Occipital lobe (tissue), 2 donors: ENCODE measurements around the gene DPH2. TPM values are rescaled to one million over a fixed set of nuclear protein-coding genes. Genes with fewer than 3 reads are reported as not detected.

Source experiments
- DNase-seq: peaks from one replicate; lab custom pipeline; 2025; lab: John Stamatoyannopoulos, UW
- total RNA-seq: library from RNA; depleted of rRNA; stranded (reverse); fragments of >200 nt; gene quantifications from one replicate; pipeline ENCODE4 v1.2.3, GENCODE V29; 2014

Gene DPH2
- total RNA-seq, 1 donor from 2014 or later = 15.9 TPM

DNA sequence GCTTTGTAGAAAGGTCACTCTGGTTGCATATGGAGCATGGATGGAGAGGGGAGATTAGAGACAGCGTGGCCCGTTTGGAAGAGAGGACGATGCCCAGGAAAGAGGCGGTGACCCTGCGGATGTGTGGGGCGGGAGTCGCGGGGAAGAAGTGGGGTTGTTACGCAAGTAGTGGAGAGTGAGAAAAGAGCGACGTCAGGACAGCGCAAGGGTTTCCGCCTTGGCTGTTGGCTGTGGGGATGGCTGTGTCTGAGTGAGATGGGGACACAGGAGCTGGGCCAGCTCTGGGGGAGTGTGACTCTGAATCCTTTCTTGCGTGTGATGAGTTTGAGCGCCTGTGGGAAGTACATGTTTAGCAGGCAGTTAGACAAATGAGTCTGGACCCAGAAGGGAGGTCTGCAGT lies 13.0 kb downstream of the DPH2 start:
- peak; percentile 64 for DNase-seq

DNA sequence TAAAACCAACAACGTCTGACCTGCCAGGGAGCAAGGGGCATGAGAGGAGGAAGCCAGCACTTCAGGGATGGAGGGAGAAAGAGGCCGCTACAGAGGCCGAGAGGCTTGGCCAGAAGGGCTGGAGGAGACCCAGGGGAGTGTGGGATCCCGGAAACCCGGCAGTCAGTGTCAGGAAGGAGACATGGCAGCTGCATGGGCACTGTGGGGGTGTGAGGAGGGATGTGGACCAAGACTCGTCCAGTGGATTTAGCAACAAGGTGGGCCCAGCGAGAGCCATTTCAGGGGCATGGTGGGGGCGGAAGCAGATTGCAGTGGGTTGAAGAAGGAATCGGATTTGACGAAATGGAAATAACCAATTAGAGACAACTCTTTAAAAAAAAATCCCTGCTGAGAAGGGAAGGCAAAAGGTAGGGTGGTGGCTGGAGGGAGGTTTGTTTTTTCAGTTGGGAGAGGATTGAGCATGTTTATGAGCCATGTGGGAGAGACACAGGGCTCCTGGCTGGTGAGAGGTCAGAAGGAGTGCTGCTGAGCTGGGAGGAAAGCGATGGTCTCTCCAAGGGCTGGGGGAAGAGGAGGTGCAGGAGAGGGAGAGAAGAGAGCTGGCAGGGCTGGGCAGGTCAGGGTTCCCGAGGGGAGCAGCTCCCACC lies 13.6 kb downstream of the DPH2 start:
- no peak for DNase-seq

DNA sequence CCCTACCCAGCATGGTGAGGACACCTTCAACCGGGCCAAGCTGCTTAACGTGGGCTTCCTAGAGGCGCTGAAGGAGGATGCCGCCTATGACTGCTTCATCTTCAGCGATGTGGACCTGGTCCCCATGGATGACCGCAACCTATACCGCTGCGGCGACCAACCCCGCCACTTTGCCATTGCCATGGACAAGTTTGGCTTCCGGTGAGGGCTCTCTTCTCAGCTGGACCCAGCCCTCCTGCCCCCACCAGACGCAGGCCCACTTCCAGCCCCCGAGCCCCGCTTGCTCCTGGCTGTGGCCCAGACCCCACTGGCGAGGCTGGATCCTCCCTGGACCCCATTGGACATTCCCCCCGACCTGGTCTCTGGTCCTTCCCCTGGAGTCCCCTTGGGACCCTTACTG lies 15.0 kb downstream of the DPH2 start:
- no peak for DNase-seq

DNA sequence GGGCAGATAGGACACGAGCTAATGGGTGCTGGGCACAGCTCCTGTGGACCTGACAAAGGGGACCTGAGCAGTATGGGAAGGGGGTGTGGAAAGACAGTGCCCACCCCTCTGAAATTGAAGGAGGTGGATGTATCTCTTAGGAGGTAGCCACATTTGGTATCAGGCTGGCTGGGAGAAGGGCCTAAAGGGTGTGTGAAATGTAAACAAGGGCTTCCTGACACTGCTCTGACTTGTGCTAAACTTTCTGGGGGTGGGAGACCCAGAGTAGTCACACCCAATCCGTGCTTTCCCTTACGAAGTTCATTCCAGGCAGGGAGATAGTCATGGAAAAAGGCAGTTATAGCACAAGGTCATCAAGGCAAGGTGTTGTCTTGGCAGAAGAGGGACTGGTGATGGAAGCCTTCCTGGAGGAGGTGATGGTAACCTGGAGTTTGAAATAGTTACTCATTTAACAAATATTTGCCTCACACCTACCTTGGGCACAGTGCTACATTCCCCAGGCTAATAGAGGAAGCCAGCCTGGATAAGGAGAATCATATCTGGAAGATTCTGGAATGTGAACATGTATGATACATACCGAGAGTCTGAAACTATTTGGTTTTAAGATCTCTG lies 16.3 kb downstream of the DPH2 start:
- DNase-seq = no peak

DNA sequence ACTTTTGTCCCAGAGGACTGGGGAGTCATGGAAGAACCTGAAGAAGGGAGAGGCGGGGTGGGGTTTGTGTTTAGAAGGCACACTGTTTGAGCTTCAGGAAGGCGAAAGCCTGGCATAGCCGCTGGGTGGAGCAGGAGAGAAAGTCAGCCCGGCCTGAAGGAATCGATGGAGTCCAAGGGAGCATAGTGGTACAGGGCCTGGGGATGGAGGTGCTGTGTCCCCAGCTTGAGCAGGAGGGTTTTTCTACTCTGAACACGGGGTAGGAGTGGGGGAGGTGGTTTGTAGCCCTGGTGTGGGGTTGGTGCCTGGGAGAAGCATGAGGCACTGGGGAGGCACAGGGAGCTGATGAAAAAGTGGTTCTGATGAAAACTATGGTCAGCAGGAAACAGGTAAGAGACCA lies 16.9 kb downstream of the DPH2 start:
- no peak for DNase-seq

DNA sequence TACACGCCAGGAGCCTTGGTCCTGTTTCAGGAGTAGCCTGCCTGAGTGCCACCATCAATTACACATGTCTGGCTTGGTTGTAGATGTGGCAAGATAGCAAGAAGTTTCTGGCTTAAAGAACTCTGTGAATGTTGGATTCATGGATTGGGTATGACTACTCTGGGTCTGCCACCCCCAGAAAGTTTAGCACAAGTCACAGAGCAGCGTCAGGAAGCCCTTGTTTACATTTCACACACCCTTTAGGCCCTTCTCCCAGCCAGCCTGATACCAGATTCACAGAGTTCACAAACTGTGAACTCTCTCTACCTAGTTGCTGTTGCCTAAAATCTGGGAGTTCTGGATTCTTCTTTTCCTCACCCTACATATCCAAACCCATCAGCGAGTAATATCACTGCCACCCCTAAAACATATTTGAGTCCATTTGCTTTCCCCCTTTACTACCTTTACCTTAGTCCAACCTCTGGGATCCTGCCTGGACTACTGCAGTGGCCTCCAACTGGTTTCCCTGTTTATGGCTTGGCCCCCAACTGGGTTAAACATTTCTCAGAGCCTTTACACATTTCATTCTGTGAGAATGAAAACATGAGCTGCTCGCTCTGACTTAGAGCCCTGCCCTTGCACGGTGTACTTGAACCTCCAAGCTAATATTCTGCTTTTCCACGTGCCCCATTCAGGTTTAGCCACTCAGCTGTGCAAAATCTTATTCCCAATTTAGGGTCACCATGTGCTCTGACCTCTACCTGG lies 17.5 kb downstream of the DPH2 start:
- no peak for DNase-seq

DNA sequence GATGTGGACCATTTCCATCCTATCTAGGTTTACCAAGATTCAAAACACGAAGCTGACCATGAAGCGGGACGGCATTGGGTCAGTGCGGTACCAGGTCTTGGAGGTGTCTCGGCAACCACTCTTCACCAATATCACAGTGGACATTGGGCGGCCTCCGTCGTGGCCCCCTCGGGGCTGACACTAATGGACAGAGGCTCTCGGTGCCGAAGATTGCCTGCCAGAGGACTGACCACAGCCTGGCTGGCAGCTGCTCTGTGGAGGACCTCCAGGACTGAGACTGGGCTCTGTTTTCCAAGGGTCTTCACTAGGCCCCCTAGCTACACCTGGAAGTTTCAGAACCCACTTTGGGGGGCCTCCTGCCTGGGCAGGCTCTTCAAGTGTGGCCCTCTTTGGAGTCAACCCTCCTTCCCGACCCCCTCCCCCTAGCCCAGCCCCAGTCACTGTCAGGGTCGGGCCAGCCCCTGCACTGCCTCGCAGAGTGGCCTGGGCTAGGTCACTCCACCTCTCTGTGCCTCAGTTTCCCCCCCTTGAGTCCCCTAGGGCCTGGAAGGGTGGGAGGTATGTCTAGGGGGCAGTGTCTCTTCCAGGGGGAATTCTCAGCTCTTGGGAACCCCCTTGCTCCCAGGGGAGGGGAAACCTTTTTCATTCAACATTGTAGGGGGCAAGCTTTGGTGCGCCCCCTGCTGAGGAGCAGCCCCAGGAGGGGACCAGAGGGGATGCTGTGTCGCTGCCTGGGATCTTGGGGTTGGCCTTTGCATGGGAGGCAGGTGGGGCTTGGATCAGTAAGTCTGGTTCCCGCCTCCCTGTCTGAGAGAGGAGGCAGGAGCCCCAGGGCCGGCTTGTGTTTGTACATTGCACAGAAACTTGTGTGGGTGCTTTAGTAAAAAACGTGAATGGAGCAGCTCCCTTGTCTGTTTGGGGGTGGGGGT lies 20.7 kb downstream of the DPH2 start:
- DNase-seq = no peak

DNA sequence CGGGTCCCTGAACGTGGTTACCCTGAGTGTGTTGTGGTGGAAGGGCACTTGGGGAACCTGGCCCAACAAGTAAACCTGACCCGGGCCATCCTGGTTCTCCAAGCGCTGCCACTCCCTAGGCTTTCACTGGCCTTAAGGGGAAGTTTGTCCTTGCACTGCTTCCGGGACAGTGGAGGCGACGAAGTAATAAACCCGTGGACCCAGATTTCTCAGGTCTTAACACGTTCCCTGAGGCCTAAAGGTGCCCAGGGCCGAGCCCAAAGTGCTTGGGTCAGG lies 21.3 kb downstream of the DPH2 start:
- no peak for DNase-seq

DNA sequence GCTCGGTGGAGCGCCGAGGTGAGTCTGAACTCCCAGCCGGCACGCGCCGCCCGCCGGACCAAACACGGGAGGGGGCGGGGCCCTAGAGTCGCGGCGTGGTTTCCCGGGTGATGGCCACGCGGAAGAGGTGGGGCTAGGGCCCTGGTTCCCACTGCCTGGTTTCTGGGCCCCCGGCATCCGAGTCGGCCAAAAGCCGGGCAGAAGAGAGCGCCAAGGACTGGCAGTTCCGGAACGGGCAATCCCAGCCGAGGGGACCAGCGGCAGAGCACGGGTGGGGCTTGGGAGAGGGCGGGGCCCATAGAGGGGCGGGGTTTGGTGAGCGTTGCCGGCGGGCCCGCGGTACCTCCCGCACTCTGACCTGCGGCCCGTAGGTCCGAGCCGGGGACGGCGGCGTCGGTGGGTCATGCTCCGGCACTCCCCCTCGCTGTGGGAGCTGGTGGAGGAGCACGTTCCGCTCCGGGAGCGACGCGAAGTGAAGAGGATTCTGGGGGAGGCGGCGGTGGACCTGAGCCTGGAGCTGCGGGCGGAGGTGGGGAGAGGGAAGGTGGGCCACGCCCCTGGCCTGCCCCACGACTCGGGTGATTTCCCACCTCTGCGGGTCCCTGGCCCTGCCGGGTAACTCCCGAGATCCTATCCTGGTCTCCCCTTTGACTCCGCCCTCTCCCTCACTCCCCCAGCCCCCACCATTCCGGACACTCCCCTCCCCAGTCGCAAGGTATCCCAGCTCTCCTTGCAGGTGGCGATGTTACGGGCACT lies 21.8 kb downstream of the DPH2 start, which contains the start of gene CCDC24:
TSS of gene CCDC24 (plus strand) at position 124 of the 756 bp plus-strand sequence. CDS start at position 404, 280 bp downstream.
- DNase-seq = peak; percentile 82

DNA sequence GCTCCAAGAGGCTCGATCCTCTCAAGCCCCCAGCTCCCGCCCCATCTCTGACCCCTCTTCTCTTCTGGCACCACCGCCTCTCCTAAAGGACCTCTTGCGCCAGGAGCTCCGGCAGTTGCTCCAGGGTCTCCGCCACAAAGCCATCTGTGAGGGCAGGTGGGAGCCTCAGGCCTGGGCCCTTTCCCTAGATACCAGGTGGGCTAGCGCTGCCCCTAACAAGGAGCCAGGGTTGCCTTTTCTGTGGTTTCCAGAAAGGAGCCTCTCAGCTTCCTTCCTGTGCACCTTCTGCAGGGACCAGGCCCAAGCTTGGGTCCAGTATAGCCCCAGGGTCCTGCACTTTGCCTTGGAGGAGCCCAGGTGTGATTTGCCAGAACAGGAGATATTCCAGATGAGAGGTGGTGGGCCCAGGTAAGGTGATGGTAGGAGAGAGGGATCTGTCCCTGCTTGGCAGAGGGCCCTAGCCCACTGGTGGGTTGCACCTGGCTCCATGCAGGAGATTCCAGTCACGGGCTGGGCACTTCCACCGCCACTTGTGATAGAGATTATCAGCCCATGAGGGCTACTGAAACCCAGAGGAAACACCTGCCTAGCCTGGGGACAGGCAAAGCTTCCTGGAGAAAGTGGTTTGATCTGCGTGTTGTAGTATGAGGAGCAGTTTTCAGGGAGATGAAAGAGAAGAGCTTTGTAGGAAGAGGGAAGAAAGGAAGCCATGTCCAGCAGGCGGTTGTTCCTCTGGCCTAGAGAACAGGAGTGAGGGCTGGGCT lies 22.6 kb downstream of the DPH2 start:
- DNase-seq = no peak

DNA sequence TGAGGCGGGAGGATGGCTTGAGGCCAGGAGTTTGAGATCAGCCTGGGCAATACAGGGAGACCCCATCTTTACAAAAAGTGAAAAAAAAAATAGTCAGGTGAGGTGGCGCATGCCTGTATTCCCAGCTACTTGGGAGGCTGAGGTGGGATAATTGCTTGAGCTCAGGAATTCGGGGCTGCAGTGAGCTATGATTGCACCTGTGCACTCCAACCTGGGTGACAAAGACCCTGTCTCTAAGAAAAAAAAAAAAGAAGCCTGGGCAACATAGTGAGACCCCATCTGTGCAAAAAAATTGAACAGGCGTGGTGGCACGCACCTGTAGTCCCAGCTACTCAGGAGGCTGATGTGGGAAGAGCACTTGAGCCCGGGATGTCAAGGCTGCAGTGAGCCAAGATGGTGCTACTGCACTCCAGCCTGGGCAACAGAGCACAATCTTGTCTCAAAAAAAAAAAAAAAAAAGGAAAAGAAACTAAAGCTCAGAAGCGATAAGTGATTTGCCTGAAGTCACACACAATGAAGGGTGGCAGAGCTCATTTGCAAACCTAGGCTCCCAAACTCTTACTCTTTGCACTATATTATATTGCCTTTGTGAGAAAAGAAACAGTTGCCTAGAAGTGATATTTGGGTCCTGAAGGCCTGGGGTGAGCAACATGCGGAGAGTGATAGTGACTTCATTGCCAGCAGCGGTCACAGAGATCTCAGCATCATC lies 23.6 kb downstream of the DPH2 start:
- DNase-seq = no peak

DNA sequence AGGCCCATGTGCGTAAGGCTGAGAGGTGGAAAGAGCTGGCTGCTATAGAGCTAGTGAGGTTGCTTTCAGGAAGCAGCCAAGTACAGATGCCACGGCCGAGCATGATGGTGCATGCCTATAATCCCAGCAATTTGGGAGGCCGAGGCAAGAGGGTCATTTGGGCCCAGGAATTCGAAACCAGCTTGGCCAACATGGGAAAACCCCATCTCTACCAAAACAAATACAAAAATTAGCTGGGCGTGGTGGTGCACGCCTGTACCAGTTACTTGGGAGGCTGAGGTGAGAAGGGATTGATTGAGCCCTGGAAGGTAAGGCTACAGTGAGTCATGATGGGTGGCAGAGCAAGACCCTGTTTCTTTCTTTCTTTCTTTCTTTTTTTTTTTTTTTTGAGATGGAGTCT lies 24.3 kb downstream of the DPH2 start:
- no peak for DNase-seq

DNA sequence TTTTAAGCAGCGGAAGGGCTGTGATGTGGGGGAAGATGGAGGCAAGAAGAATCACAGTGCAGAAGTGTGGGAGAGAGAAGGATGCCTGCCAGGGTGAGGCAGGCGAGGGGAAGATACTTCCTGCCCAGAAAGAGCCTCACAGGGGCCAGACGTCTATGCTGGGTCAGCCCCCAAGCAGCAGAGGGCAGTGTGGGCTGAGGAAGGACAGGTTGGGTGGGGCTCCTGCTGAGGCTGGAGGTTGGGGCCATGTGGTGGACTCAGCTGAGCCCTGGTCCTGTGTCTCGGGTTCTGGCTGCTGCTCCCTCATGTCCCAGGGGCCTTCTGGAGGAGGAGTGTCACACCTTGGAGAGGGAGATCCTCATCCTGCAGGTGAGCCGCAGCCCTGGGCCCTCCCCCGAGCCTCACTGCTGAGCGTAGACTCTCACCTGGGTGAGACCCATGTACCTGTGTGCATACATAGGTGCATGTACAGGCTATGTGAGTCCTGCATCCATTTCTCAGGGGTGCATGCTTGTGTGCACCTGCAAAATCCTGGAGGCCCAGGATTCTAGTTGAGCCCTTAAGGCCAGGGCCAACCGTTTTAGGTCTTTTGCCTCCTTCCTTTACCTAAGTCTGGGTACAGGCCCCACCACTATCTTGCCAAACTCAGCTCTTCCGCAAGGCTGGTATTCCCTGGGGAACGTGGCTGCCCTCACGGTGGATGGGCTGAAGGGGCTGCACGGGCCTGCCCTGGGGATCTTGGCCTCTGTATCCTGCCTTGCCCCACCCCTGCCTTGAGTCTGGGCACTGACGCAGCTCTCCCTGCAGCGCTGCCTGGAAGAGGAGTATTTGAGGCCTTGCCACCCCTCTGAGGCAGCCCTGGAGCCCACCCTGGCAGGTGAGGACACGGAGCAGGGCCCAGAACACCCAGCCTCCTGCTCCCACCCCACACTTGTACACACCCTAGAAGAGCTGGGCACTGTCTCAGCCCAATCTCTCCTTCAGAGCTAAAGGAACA lies 25.3 kb downstream of the DPH2 start:
- no peak for DNase-seq

DNA sequence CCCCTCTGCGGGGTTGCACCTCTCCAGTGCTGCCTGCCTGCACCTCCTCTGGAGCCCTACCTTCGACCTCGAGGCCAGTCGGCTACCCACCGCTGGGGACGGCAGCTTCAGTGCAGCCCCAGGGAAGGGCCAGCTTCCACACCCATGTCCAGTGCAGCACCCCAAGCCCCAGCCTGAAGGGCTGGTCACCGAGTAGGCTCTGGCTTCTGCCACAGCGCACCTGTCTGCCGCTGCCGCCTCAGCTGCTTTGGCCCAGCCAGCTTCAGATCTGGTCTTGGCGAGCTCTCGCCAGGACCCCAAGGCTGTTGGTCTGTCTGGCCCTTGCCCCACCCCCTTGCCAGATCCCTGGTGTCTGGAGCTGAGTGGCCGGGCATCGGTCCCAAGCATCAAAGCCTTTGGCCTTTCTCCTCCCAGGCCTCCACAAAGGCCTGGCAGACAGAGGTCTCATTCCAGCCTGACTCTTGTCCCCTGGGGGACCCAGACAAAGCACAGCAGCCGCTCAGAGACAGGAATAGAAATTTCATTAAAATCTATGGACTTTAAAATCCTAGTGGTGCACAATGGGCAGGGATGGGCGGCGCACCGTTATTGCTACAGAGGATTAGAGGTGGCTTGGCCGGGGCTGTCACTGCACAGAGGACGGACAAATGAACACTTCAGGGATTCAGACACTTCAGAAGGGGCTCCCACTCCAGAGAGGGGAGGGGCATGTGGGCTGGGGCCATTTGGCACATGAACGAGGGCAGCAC lies 26.3 kb downstream of the DPH2 start:
- DNase-seq = no peak

DNA sequence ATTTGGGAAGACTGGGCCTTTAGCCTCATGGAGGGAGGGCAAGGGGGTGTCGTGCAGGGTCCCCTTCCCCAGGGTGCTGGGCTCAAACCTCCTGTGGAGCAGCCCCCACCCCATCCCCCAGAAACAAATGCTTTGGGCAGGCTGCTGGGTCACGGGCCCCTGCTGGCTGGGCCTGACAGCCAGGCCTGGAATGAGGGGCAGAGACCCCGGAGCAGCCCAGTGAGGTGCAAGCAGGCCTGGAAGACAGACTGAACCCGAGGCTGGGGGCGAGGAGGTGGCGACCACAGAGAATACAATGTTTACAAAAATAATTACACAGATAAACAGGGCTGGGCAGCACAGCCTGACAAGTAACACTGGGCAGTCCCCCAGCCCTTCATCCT lies 26.9 kb downstream of the DPH2 start:
- no peak for DNase-seq

DNA sequence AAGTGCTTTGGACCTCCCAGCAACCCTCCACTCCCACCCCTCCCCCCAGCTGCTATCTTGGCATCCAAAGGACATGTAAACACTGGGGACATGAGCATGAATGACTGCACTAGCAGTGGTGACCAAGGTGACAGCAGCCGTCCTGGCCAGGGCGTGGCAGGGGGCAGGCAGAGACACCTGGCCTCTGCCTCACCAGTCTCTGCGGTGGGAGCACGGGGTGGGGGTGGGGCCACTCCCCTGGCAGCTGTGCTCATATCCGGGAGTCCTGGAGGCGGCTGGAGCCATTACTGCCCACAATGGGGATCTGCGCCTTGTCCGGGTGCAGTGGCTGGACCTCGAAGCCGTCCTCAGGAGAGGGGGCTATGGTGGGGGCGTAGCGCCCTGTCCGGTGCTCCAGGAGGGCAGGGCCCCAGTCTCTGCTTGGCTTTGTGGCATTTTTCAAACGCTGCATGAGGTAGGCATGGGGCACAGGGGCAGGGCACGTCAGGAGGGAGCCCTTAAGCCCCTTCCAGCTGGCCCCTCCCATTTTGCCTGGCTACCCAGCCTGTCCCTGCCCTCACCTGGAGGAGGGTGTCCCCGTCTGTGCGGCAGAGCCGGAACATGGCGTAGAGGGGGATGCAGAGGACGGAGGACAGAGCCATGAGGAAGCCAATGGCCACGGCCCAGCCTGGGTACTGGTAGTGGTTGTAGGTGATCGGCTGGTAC lies 27.6 kb downstream of the DPH2 start:
- DNase-seq = no peak

DNA sequence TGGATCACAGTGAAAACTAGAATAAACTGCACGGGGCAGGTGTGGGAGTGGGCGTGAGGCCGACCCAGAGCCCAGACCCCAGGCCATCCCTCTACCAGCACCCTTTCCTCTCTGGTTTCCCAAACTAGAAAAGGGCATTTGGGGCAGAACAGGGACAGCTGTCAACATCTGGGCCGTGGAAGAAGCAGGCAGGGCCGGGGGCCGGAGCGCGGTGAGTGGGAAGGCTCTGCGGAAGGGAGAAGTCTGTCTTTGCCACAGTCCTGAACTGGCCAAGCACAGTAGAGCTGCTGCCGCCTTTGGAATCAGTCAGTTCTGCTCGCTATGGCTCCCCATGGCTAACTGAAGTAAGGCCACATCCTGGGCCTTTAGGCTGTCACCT lies 28.2 kb downstream of the DPH2 start:
- no peak for DNase-seq
